Parathyroid adenoma (tissue), 2 donors: ENCODE data around the gene UBTD2.

Experiments used
- H2AFZ ChIP-seq: fragments of 300-600 bp; sonication (generic); one replicate; pipeline ENCODE4 v1.7.0; 2017; ENCODE audit warnings: antibody characterized with exemption, mild to moderate bottlenecking
- H3K27ac ChIP-seq: fragments of 300-600 bp; sonication (generic); one replicate; pipeline ENCODE4 v1.7.0; 2017
- H3K27me3 ChIP-seq: fragments of 300-600 bp; sonication (generic); one replicate; pipeline ENCODE4 v1.7.0; 2017; ENCODE audit warnings: low read length; ENCODE audit not compliant: control insufficient read depth, insufficient read depth
- H3K36me3 ChIP-seq: fragments of 300-600 bp; sonication (generic); one replicate; pipeline ENCODE4 v1.7.0; 2017; ENCODE audit warnings: low read length; ENCODE audit not compliant: control insufficient read depth, insufficient read depth
- H3K4me1 ChIP-seq: fragments of 300-600 bp; sonication (generic); one replicate; pipeline ENCODE4 v1.7.0; 2017; ENCODE audit warnings: control low read depth
- H3K4me2 ChIP-seq: fragments of 300-600 bp; sonication (generic); one replicate; pipeline ENCODE4 v1.7.0; 2017; ENCODE audit warnings: low read length
- H3K4me3 ChIP-seq: fragments of 300-600 bp; sonication (generic); one replicate; pipeline ENCODE4 v1.7.0; 2017; ENCODE audit warnings: low read depth, low read length
- H3K79me2 ChIP-seq: fragments of 300-600 bp; sonication (generic); one replicate; pipeline ENCODE4 v1.7.0; 2017; ENCODE audit warnings: control low read depth
- H3K9ac ChIP-seq: fragments of 300-600 bp; sonication (generic); one replicate; pipeline ENCODE4 v1.7.0; 2017; ENCODE audit warnings: mild to moderate bottlenecking
- H3K9me3 ChIP-seq: fragments of 300-600 bp; sonication (generic); one replicate; pipeline ENCODE4 v1.7.0; 2017; ENCODE audit warnings: low read length; ENCODE audit not compliant: control insufficient read depth
- TF ChIP-seq, protein P1 (sequence below): fragments of 300-600 bp; sonication (generic); IDR thresholded peaks from one replicate; pipeline ENCODE4 v1.7.0; 2017; ENCODE audit warnings: antibody characterized with exemption, mild to moderate bottlenecking
- donor health status: primary hyperparathyroidism.

UBTD2 gene

DNA sequence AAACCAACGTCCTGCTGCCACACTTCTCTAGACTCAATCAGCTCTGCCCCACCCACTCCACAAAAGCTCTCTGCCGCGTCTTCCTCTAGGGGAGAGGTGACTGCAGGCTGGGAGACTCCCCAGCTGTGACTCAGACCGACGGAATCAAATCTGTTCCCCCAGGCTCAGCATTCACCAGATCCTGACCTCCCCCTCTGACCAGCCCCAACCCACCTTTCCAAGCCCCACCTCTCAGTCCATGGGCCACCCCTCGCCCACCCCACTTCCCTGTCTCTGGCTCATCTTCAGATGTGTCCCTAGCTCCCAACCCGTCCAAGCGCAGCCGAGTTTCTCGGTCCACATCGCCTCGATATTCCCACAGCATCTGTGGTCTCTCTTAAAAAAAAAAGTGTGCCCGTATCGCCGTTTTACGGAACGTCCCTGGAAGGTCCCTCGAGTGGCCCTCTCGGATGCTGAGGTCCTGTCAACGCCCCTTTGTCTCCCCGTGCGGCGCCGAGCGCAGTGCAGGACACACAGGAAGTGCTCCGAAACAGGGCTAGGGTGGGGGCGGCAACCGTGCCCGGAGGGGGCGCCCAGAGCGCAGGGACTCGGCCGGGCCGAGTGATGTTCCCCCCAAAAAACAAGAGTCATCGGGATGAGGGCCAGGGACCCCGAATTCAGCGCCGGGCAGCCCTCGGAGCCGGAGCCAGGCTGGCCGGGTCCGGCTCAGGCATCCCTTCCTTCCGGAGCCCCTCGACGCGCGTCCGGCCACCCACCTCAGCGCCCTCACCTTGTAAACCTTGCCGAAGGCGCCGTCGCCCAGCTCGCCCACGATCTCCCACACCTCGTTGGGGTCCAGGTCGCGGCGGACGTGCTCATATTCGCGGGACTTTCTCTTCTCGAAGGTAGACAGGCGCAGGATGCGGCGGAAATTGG is 96.2 kb downstream of the UBTD2 start:
- H3K27me3 ChIP-seq = no peaks in the 10 kb centered on the region

DNA sequence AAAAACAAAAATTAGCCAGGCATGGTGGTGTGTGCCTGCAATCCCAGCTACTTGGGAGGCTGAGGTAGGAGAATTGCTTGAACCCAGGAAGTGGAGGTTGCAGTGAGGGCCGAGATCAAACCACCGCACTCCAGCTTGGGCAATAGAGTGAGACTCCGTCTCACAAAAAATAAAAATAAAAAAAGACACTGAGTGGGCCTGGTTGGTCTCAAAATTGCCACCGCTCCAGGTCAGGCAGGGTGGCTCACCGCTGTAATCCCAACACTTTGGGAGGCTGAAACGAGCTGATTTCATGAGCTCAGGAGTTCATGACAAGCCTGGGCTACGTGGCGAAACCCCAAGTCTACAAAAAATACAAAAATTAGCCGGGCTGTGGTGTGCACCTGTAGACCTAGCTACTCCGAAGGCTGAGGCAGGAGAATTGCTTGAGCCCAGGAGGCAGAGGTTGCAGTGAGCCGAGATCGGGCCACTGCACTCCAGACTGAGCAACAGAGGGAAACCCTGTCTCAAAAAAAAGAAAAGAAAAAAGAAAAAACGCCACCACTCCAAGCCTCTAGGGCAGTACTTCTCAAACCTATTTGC is 97.4 kb downstream of the UBTD2 start:
- no peak overlapping the region for H3K9ac ChIP-seq
- no peaks in the 10 kb centered on the region for H3K36me3 ChIP-seq
- H3K4me1 ChIP-seq = no peaks in the 10 kb centered on the region
- H3K27me3 ChIP-seq = no peaks in the 10 kb centered on the region
- H3K79me2 ChIP-seq = no peaks in the 10 kb centered on the region
- H2AFZ ChIP-seq = no peak overlapping the region
- no peak overlapping the region for H3K4me2 ChIP-seq
- H3K9me3 ChIP-seq = no peaks in the 10 kb centered on the region
- peak overlapping the region; percentile 40 for H3K27ac ChIP-seq
- TF ChIP-seq, protein P1, sequence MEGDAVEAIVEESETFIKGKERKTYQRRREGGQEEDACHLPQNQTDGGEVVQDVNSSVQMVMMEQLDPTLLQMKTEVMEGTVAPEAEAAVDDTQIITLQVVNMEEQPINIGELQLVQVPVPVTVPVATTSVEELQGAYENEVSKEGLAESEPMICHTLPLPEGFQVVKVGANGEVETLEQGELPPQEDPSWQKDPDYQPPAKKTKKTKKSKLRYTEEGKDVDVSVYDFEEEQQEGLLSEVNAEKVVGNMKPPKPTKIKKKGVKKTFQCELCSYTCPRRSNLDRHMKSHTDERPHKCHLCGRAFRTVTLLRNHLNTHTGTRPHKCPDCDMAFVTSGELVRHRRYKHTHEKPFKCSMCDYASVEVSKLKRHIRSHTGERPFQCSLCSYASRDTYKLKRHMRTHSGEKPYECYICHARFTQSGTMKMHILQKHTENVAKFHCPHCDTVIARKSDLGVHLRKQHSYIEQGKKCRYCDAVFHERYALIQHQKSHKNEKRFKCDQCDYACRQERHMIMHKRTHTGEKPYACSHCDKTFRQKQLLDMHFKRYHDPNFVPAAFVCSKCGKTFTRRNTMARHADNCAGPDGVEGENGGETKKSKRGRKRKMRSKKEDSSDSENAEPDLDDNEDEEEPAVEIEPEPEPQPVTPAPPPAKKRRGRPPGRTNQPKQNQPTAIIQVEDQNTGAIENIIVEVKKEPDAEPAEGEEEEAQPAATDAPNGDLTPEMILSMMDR = no peak
- H3K4me3 ChIP-seq = no peak overlapping the region

More for the DNA sequence above, 96.2 kb downstream of the UBTD2 start:
- Histone ChIP-seq H3K9ac (peak overlapping the region; percentile 35), H3K9me3 (no peaks in the 10 kb centered on the region), H3K36me3 (no peaks in the 10 kb centered on the region), H3K79me2 (no peaks in the 10 kb centered on the region), H3K4me2 (peak overlapping the region; percentile 82), H3K4me3 (peak overlapping the region; percentile 70), H3K27ac (peak overlapping the region; percentile 68), H2AFZ (peak overlapping the region; percentile 99), H3K4me1 (no peaks in the 10 kb centered on the region)
- TF ChIP-seq, protein P1 = no peak

DNA sequence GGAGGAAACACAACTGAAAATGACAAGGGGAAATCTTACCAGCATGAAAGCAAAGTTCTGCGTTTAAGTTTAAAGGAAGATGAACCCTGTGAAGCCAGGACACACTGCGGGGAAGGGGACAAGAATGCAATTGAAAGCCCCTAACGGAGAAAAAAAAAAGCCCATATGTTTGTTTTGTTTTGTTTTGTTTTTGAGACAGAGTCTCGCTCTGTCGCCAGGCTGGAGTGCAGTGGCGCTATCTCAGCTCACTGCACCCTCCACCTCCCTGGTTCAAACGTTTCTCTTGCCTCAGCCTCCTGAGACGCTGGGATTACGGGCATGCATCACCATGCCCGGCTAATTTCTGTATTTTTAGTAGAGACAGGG is 98.5 kb downstream of the UBTD2 start:
- Histone ChIP-seq H3K27ac (no peak overlapping the region), H2AFZ (no peak overlapping the region), H3K79me2 (no peaks in the 10 kb centered on the region), H3K9ac (no peak overlapping the region), H3K4me2 (no peak overlapping the region), H3K4me1 (no peaks in the 10 kb centered on the region), H3K4me3 (no peak overlapping the region), H3K9me3 (no peaks in the 10 kb centered on the region), H3K27me3 (no peaks in the 10 kb centered on the region), H3K36me3 (no peaks in the 10 kb centered on the region)
- TF ChIP-seq, protein P1 = no peak

DNA sequence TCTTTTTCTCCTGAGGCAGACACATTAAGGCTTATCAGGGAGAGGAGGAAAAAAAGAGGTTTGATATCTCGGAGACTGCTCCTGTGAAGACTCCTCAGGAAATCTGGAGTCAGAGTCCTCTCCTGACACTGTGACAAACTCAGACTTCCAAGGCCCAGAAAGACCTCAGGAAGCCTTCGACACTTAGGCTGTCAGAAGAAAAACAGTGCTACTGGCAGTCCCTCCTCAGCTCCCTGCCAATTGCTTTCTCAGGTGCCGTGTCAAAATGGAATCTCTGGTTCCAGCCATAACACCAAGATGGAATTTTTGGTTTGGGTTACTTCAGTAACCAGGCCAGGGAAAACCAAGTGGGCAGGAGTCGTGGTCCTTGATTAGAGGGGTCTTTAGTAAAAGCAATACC is 99.7 kb downstream of the UBTD2 start:
- no peak overlapping the region for H3K4me2 ChIP-seq
- H3K4me1 ChIP-seq = no peaks in the 10 kb centered on the region
- H3K4me3 ChIP-seq = no peak overlapping the region
- H3K27ac ChIP-seq = no peak overlapping the region
- no peak overlapping the region for H2AFZ ChIP-seq
- H3K27me3 ChIP-seq = no peaks in the 10 kb centered on the region
- H3K79me2 ChIP-seq = no peaks in the 10 kb centered on the region
- H3K36me3 ChIP-seq = no peaks in the 10 kb centered on the region
- H3K9ac ChIP-seq = no peak overlapping the region
- TF ChIP-seq, protein P1 = no peak
- H3K9me3 ChIP-seq = no peaks in the 10 kb centered on the region
